ENCODE results near the gene RACGAP1.

GRCh38 chr12:50017641-50018040 lies 7.7 kb downstream of the RACGAP1 start:
- no peak for TF ChIP-seq POLR2AphosphoS5 (IDR thresholded peaks at IDR 0.05; ENCODE audit: low read depth)
- TF ChIP-seq CTCF (conservative IDR thresholded peaks at IDR 0.05; ENCODE audit: low read depth in 2 of 2) = no peak
- TF ChIP-seq CREB1 (CRISPR knock-in tag; IDR thresholded peaks at IDR 0.05; ENCODE audit: low read depth) = no peak
- no peak for TF ChIP-seq REST (IDR thresholded peaks at IDR 0.05; ENCODE audit: unreplicated experiment)

Data from GM23338 (cell line).